NT2/D1 (cell line): ENCODE data around the gene PRDM11.

Experiments used
- DNase-seq: peaks from one replicate; pipeline ENCODE4 v3.0.0-alpha.2; 2011; ENCODE audit warnings: low read depth, low spot score
- H3K27me3 ChIP-seq: 2 replicates; pipeline ENCODE4 v1.6.0; 2011; ENCODE audit warnings: mild to moderate bottlenecking; ENCODE audit not compliant: insufficient read length, insufficient read depth
- H3K36me3 ChIP-seq: 2 replicates; pipeline ENCODE4 v1.6.1; 2011; ENCODE audit warnings: mild to moderate bottlenecking, low read length, mixed read lengths; ENCODE audit not compliant: insufficient read depth, insufficient read length
- H3K4me1 ChIP-seq: 2 replicates; pipeline ENCODE4 v1.5.1; 2011; ENCODE audit not compliant: insufficient read depth, insufficient read length
- H3K4me3 ChIP-seq: 2 replicates; pipeline ENCODE4 v1.5.1; 2011; ENCODE audit warnings: low read depth; ENCODE audit not compliant: insufficient read length
- H3K9ac ChIP-seq: 2 replicates; pipeline ENCODE4 v1.6.0; 2011; ENCODE audit warnings: low read depth; ENCODE audit not compliant: insufficient read length
- H3K9me3 ChIP-seq: 2 replicates; pipeline ENCODE4 v1.5.1; 2011; ENCODE audit warnings: mild to moderate bottlenecking, low read length; ENCODE audit not compliant: insufficient read depth
- SUZ12 ChIP-seq: IDR thresholded peaks from 2 replicates; pipeline ENCODE4 v1.6.1; 2011; ENCODE audit not compliant: insufficient read length, insufficient read depth; ENCODE audit errors: extremely low read depth
- YY1 ChIP-seq: IDR thresholded peaks from 2 replicates; pipeline ENCODE4 v1.6.1; 2011; ENCODE audit not compliant: insufficient read length, insufficient read depth
- ZNF274 ChIP-seq: IDR thresholded peaks from 2 replicates; pipeline ENCODE4 v1.6.1; 2011; ENCODE audit warnings: mild to moderate bottlenecking, low read depth, low read length

The PRDM11 gene

DNA sequence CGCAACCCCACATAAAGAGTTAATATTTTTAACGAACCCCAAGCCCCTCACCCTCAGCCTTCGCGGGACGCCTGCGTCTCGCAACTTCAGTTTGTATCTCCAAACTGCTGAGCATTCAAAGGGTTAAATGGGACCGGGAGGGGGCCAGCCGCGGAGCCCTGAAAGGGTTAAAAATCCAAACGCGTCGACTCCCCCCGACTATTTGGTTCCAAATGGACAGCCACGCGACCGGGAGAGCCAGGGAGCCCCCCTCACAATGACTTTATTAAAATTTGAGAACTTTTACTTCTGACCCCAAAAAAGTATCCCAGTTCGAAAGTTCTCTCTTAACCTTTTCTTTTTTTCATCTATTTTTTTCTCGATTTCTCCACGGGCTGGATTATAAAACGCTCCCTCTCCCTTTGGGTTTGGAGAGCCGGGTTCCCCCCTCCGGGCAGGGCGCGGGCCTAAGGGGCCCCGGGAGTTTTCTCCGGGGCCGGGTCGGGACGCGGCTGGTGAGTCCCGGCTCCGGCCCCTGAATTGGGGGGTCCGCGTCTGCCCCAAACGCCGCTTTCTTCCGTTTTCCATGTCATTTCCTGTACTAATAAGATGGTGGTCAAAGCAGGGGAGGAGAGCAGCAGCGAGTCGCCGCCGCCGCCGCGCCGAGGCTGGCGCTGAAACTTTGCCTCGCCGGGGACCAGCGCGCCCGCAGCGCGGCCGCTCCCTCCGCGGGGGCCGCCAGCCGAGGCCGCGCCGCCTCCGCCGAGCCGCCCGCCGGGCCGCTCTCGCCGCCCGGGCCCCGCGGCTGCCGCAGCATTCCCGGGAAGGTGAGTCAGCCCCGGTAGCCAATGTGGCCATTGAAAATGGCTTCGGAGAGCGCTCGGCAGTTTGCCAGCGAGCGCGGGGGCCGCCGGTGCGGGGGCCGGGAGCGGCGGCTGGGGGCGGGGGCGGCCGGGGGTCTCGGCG is at the start of gene PRDM11:
Gene PRDM11, plus strand, starts transcription at position 568 of the 945 bp plus-strand sequence. CDS start 35,128 bp downstream, outside the sequence.
- H3K4me1 ChIP-seq, result peaks cover 10% of the 10 kb centered on the region
- peaks cover 14% of the 10 kb centered on the region; the same call in 1 of the 2 replicates for H3K9me3 ChIP-seq
- peak within 1 kb of the TSS; percentile 76 for H3K4me3 ChIP-seq
- H3K9ac ChIP-seq, result peak within 1 kb of the TSS; percentile 94
- TF ChIP-seq YY1 (no peak), SUZ12 (no peak)
- peaks cover 37% of the 10 kb centered on the region for H3K27me3 ChIP-seq
- H3K36me3 ChIP-seq, result no peaks in the 10 kb centered on the region
- peak; percentile 15 for DNase-seq

DNA sequence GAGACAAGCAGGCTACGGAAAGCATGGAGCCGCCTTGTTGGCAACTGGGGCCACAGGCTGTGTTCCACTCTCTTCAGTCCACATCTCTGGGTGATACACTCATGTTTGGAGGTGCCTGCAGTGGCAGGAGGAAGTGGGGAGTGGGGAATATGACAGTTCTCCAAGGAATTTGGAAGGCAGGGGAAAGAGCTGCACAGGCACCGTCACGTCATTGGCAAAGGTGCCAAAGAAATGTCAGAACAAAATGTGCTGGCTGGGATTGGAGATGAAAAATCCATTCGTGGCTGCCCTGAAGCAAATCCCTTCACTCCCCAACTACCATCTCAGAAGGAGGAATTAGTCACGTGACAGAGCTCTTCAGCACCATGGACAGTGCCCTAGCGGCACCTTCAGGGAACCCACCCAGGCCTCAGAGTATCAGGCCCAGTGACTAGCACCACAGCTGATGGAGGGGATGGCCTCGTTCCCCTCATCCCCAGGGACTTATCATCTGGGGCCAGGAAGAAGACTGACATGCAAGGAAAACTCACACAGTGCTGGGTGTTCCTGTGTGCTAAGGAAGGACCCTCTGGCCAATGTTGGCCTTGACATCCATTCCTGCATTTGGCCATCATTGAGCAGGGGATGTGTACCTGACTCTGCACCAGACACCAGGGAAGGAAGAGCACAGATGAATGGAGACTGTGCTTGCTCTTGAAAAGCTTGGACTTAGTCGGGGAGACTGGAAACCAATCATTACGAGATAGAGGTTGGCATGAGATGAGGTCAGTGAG is 48.5 kb upstream of the PRDM11 start:
- Histone ChIP-seq H3K9ac (no peak overlapping the region), H3K4me3 (no peak overlapping the region), H3K27me3 (peaks cover 29% of the 10 kb centered on the region), H3K4me1 (peaks cover 17% of the 10 kb centered on the region), H3K9me3 (no peaks in the 10 kb centered on the region), H3K36me3 (no peaks in the 10 kb centered on the region)
- DNase-seq, result peak; percentile 85
- no peak for TF ChIP-seq SUZ12
- TF ChIP-seq YY1, result no peak
- no peak for TF ChIP-seq ZNF274

DNA sequence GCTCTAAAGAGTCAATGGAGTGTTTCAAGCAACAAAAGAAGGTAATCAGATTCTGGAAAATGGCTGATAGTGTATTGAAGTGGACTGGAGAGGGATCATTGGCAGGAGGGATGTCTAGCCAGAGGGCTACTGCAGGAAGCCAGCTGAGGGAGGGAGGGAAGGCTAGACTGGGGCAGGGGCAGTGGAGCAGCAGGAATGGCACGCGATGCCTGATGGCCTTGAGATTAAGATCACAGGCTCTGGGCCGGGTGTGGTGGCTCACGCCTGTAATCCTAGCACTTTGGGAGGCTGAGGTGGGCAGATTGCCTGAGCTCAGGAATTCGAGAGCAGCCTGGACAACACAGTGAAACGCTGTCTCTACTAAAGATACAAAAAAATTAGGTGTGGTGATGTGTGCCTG is 47.5 kb upstream of the PRDM11 start:
- no peak for DNase-seq
- H3K36me3 ChIP-seq, result no peaks in the 10 kb centered on the region
- H3K4me3 ChIP-seq, result no peak overlapping the region
- H3K27me3 ChIP-seq, result peaks cover 29% of the 10 kb centered on the region
- no peaks in the 10 kb centered on the region for H3K9me3 ChIP-seq
- no peak for TF ChIP-seq SUZ12
- no peak for TF ChIP-seq YY1
- no peak for TF ChIP-seq ZNF274
- peaks cover 13% of the 10 kb centered on the region for H3K4me1 ChIP-seq
- no peak overlapping the region for H3K9ac ChIP-seq

DNA sequence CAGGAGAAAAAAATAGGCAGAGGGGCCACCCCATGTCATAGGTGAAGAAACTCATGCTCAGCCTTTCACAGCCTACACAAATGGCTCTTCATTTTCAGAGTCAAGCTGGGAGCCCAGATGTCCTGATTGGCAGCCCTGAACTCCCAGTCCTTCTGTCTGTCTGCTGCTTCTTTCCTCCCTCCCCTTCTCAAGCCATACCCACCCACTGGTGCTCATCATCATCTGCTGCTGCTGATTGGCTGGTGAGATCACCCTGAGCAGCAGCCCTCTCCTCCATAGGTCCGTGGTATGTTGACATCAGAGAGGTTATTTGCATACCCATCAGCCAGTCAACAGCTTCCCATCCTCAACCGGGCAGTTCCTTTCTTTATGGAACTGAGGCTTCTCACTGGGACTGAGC is 46.1 kb upstream of the PRDM11 start:
- no peaks in the 10 kb centered on the region for H3K9me3 ChIP-seq
- peaks cover 15% of the 10 kb centered on the region for H3K4me1 ChIP-seq
- DNase-seq, result no peak
- TF ChIP-seq ZNF274 (no peak), YY1 (no peak), SUZ12 (no peak)
- no peaks in the 10 kb centered on the region for H3K36me3 ChIP-seq
- no peak overlapping the region for H3K4me3 ChIP-seq
- H3K27me3 ChIP-seq, result peaks cover 24% of the 10 kb centered on the region
- no peak overlapping the region for H3K9ac ChIP-seq

DNA sequence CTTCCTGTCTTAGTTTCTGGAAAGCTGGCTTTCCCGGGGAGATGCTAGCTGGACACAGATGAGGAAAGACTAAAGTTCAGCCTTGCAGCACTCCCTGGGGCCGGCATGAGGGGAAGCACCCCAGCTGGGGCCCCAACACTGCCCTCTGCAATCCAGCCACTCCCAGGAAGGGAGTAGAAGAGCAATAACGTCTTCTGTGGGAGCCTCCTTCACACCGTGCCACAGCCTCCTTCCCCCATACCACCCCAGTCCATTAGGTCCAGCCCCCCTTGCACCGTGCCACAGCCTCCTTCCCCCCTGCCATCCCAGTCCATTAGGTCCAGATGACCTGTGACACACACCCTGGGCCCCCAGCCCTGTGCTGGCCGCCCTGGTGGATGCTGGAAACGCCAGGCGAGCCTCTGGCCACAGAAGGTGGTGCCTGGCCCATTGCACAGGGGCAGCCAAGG is 44.1 kb upstream of the PRDM11 start:
- Histone ChIP-seq H3K36me3 (no peaks in the 10 kb centered on the region), H3K9me3 (no peaks in the 10 kb centered on the region), H3K27me3 (peaks cover 27% of the 10 kb centered on the region), H3K4me1 (peaks cover 16% of the 10 kb centered on the region), H3K4me3 (no peak overlapping the region), H3K9ac (peak overlapping the region; percentile 27)
- TF ChIP-seq YY1 (no peak), ZNF274 (no peak), SUZ12 (no peak)
- no peak for DNase-seq

DNA sequence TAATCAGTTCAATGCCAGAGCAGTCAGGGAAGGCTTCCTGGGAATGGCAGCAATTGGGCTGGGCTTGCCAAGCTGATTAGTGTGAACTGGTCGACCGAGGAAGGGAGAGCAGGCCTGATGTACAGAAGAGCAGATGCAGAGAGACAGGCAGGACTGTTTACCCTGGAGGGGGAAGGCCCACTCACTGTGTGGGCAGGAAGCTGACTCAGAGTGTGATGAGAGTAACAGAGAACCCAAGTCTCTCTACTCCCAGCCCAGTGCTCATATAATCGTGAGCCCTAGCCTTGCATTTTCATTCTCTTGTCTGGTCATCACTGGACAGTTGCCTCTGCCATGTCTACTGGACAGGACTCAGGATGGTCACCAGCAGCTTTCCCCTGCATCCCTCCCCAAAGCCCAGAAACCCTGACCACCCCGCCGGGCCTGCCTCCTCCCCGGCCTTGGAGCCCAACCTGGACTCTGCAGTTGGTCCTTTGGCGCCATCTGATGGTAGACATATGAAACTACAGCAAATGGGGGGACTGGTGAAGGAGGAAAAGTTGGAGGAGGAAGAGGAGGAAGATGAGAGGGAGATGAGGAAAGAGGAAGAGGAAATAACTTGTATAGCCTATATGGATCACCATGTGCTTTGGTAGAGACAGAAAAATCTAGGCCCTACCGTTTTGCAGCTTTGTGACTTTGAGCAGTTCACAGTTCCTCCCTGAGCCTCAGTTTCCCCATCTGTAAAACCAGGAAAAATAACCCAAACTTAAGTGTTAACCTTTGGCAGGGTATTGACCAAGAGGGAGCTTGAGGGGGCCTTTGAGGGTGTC is 43.4 kb upstream of the PRDM11 start:
- peaks cover 27% of the 10 kb centered on the region for H3K27me3 ChIP-seq
- H3K36me3 ChIP-seq, result no peaks in the 10 kb centered on the region
- H3K9ac ChIP-seq, result peak overlapping the region; percentile 27
- H3K4me1 ChIP-seq, result peaks cover 15% of the 10 kb centered on the region
- DNase-seq, result peak; percentile 71
- no peak overlapping the region for H3K4me3 ChIP-seq
- TF ChIP-seq YY1 (no peak), SUZ12 (no peak), ZNF274 (no peak)
- H3K9me3 ChIP-seq, result no peaks in the 10 kb centered on the region
